GM19351 (cell line): Measurements from ENCODE around the gene USP6NL.

ENCODE experiments used
- ATAC-seq: cut with Tn5 transposase; IDR thresholded peaks from one replicate; pipeline ENCODE4 v1.9.1; 2021; ENCODE audit warnings: mild to moderate bottlenecking, moderate library complexity; ENCODE audit not compliant: unreplicated experiment

USP6NL gene

GRCh38 chr10:11617233-11617632, 5.8 kb upstream of the USP6NL start:
- no peak for ATAC-seq

GRCh38 chr10:11616021-11616420, 4.6 kb upstream of the USP6NL start:
- ATAC-seq = no peak

GRCh38 chr10:11615396-11615795, 3.9 kb upstream of the USP6NL start:
- ATAC-seq = no peak

- no peak for ATAC-seq
Observed at GRCh38 chr10:11612021-11613001, 861 bp upstream of the USP6NL start.

GRCh38 chr10:11610826-11611247, 613 bp downstream of the USP6NL start:
- peak; percentile 6 for ATAC-seq

- no peak for ATAC-seq
Observed at GRCh38 chr10:11610166-11610825, 1.2 kb downstream of the USP6NL start.

GRCh38 chr10:11609492-11610093, 1.9 kb downstream of the USP6NL start:
- ATAC-seq = peak; percentile 26

GRCh38 chr10:11609052-11609451, 2.4 kb downstream of the USP6NL start:
- no peak for ATAC-seq

GRCh38 chr10:11608159-11609013, 3.1 kb downstream of the USP6NL start:
- ATAC-seq = no peak

GRCh38 chr10:11605807-11606408, 5.5 kb downstream of the USP6NL start:
- no peak for ATAC-seq

- no peak for ATAC-seq
Observed at GRCh38 chr10:11604865-11605650, 6.4 kb downstream of the USP6NL start.

- no peak for ATAC-seq
Observed at GRCh38 chr10:11603741-11604140, 7.7 kb downstream of the USP6NL start.

GRCh38 chr10:11602919-11603523, 8.4 kb downstream of the USP6NL start:
- ATAC-seq = peak; percentile 58

- no peak for ATAC-seq
Observed at GRCh38 chr10:11602358-11602757, 9.1 kb downstream of the USP6NL start.

- ATAC-seq = no peak
Observed at GRCh38 chr10:11601670-11602069, 9.8 kb downstream of the USP6NL start.

GRCh38 chr10:11600280-11600679, 11.2 kb downstream of the USP6NL start:
- no peak for ATAC-seq

GRCh38 chr10:11598712-11599397, 12.6 kb downstream of the USP6NL start:
- ATAC-seq = no peak

- no peak for ATAC-seq
Observed at GRCh38 chr10:11597470-11597869, 14.0 kb downstream of the USP6NL start.

GRCh38 chr10:11595395-11595692, 16.1 kb downstream of the USP6NL start:
- no peak for ATAC-seq
